Measurements from ENCODE around the gene CT45A6. TPM values are rescaled to one million over a fixed set of nuclear protein-coding genes. Genes with fewer than 3 reads are reported as not detected.
"Not testable (repeated sequence)": the region's sequence is repeated elsewhere in the genome, so short reads cannot be mapped to it uniquely, and the experiment has no call there.

Gene CT45A6
- total and polyA plus RNA-seq, 2 of the 8 experiments (the other 6 are each of a cell fraction or from before 2014, with no cell fraction given): not detected

DNA sequence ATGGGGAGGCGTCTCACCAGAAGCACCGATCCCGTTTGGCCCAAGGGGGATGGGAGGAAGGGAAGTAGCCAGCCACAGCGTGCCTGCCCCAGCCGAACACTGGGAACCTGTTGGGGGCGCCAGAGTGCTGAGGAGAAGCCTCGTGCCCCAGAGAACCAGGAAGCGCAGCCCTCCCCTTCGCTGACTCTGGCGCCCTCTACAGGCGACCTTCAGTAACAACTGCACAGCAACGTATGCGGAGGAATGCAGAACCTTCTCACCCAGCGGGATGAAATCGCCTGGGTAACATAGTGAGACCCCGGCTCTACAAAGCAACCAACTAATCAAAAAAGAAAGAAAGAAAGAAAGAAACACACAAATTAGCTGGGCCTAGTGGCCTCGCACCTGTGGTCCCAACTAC, 34.6 kb upstream of the CT45A6 start, which contains the start of gene CT45A7:
Gene CT45A7, minus strand, starts transcription at position 101 of the 400 bp plus-strand sequence. CDS start 3,747 bp downstream, outside the sequence.
- H4K8ac ChIP-seq (ENCODE audit: extremely low read depth, insufficient read depth, low read length); H3K14ac ChIP-seq (ENCODE audit: insufficient read length); H3K27me3 ChIP-seq (replicated peaks in 1 of 4; ENCODE audit: control insufficient read depth in 3 of 4, extremely low read depth in 1 of 4, insufficient read depth in 3 of 4, low read length in 3 of 4); H3K4me3 ChIP-seq (ENCODE audit: extremely low read depth in 1 of 4, insufficient read depth in 2 of 4, low read depth in 3 of 4, low read length in 4 of 4); H3K9ac ChIP-seq (replicated peaks in 1 of 4; ENCODE audit: extremely low read depth in 1 of 4, low read depth in 3 of 4, low read length in 3 of 4); CTCF ChIA-PET (ENCODE audit: partially characterized antibody); H2BK12ac ChIP-seq (ENCODE audit: low read depth, low read length); H2BK20ac ChIP-seq (ENCODE audit: low read length); H3K23me2 ChIP-seq (ENCODE audit: low read depth, low read length); H3K36me3 ChIP-seq (ENCODE audit: control insufficient read depth in 2 of 4, insufficient read depth in 4 of 4, low read length in 3 of 4); H3K9me3 ChIP-seq (ENCODE audit: insufficient read depth in 2 of 2, low read depth in 1 of 2, low read length in 1 of 2); H2BK120ac ChIP-seq (replicated peaks; ENCODE audit: low read depth, low read length); H4K91ac ChIP-seq (replicated peaks; ENCODE audit: insufficient read length, low read length); H4K20me1 ChIP-seq (replicated peaks in 1 of 2; ENCODE audit: control insufficient read depth in 1 of 2, insufficient read depth in 2 of 2, low read length in 2 of 2); H3K56ac ChIP-seq (replicated peaks; ENCODE audit: insufficient read length, low read depth, low read length); H3K4ac ChIP-seq (replicated peaks; ENCODE audit: insufficient read length, low read depth, low read length); H3K79me1 ChIP-seq (ENCODE audit: low read depth, low read length); H2BK15ac ChIP-seq (ENCODE audit: low read length); POLR2A ChIA-PET (ENCODE audit: partially characterized antibody); H2BK5ac ChIP-seq (ENCODE audit: low read depth, low read length); H3K79me2 ChIP-seq (ENCODE audit: control insufficient read depth in 1 of 2, insufficient read depth in 2 of 2, low read length in 2 of 2); DNase-seq (ENCODE audit: low read depth in 1 of 2, low spot score in 2 of 2); FAIRE-seq; H3K18ac ChIP-seq (ENCODE audit: extremely low read depth, low read length); H3K4me2 ChIP-seq (ENCODE audit: insufficient read depth in 1 of 2, low read depth in 2 of 2, low read length in 2 of 2); H3K4me1 ChIP-seq (replicated peaks in 1 of 4; ENCODE audit: control insufficient read depth in 3 of 4, insufficient read depth in 4 of 4, low read length in 3 of 4); H2AK5ac ChIP-seq (ENCODE audit: low read depth, low read length); H3K23ac ChIP-seq (ENCODE audit: insufficient read length); H3K27ac ChIP-seq (ENCODE audit: low read depth, low read length); H4K5ac ChIP-seq (ENCODE audit: insufficient read length, low read depth, low read length); H2AFZ ChIP-seq (ENCODE audit: low read length): not testable (repeated sequence)
- no CpG with 5 or more reads among the region's 17 CpGs for WGBS, 2 experiments (ENCODE audit: extremely low coverage in 1 of 2, insufficient coverage in 1 of 2, insufficient read length in 1 of 2, insufficient replicate concordance in 2 of 2, low coverage in 1 of 2, low lambda C conversion rate in 2 of 2, missing lambda C conversion rate in 1 of 2)

DNA sequence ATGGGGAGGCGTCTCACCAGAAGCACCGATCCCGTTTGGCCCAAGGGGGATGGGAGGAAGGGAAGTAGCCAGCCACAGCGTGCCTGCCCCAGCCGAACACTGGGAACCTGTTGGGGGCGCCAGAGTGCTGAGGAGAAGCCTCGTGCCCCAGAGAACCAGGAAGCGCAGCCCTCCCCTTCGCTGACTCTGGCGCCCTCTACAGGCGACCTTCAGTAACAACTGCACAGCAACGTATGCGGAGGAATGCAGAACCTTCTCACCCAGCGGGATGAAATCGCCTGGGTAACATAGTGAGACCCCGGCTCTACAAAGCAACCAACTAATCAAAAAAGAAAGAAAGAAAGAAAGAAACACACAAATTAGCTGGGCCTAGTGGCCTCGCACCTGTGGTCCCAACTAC, 17.3 kb upstream of the CT45A6 start, which contains the start of gene CT45A2:
Gene CT45A2, minus strand, starts transcription at position 101 of the 400 bp plus-strand sequence. CDS start 3,747 bp downstream, outside the sequence.
- H2BK12ac ChIP-seq (ENCODE audit: low read depth, low read length); H4K20me1 ChIP-seq (replicated peaks in 1 of 2; ENCODE audit: control insufficient read depth in 1 of 2, insufficient read depth in 2 of 2, low read length in 2 of 2); H4K5ac ChIP-seq (ENCODE audit: insufficient read length, low read depth, low read length); H2AK5ac ChIP-seq (ENCODE audit: low read depth, low read length); H3K79me1 ChIP-seq (ENCODE audit: low read depth, low read length); H2BK15ac ChIP-seq (ENCODE audit: low read length); H3K14ac ChIP-seq (ENCODE audit: insufficient read length); H3K4me2 ChIP-seq (ENCODE audit: insufficient read depth in 1 of 2, low read depth in 2 of 2, low read length in 2 of 2); CTCF ChIA-PET (ENCODE audit: partially characterized antibody); H3K27me3 ChIP-seq (replicated peaks in 1 of 4; ENCODE audit: control insufficient read depth in 3 of 4, extremely low read depth in 1 of 4, insufficient read depth in 3 of 4, low read length in 3 of 4); FAIRE-seq; H4K91ac ChIP-seq (replicated peaks; ENCODE audit: insufficient read length, low read length); H3K4ac ChIP-seq (replicated peaks; ENCODE audit: insufficient read length, low read depth, low read length); H3K56ac ChIP-seq (replicated peaks; ENCODE audit: insufficient read length, low read depth, low read length); H2BK20ac ChIP-seq (ENCODE audit: low read length); H2AFZ ChIP-seq (ENCODE audit: low read length); H3K18ac ChIP-seq (ENCODE audit: extremely low read depth, low read length); H3K27ac ChIP-seq (ENCODE audit: low read depth, low read length); H3K4me3 ChIP-seq (ENCODE audit: extremely low read depth in 1 of 4, insufficient read depth in 2 of 4, low read depth in 3 of 4, low read length in 4 of 4); H3K4me1 ChIP-seq (replicated peaks in 1 of 4; ENCODE audit: control insufficient read depth in 3 of 4, insufficient read depth in 4 of 4, low read length in 3 of 4); DNase-seq (ENCODE audit: low read depth in 1 of 2, low spot score in 2 of 2); H3K9ac ChIP-seq (replicated peaks in 1 of 4; ENCODE audit: extremely low read depth in 1 of 4, low read depth in 3 of 4, low read length in 3 of 4); H3K9me3 ChIP-seq (ENCODE audit: insufficient read depth in 2 of 2, low read depth in 1 of 2, low read length in 1 of 2); H2BK120ac ChIP-seq (replicated peaks; ENCODE audit: low read depth, low read length); H3K23me2 ChIP-seq (ENCODE audit: low read depth, low read length); H2BK5ac ChIP-seq (ENCODE audit: low read depth, low read length); POLR2A ChIA-PET (ENCODE audit: partially characterized antibody); H3K36me3 ChIP-seq (ENCODE audit: control insufficient read depth in 2 of 4, insufficient read depth in 4 of 4, low read length in 3 of 4); H4K8ac ChIP-seq (ENCODE audit: extremely low read depth, insufficient read depth, low read length); H3K23ac ChIP-seq (ENCODE audit: insufficient read length); H3K79me2 ChIP-seq (ENCODE audit: control insufficient read depth in 1 of 2, insufficient read depth in 2 of 2, low read length in 2 of 2): not testable (repeated sequence)
- WGBS, 2 experiments (ENCODE audit: extremely low coverage in 1 of 2, insufficient coverage in 1 of 2, insufficient read length in 1 of 2, insufficient replicate concordance in 2 of 2, low coverage in 1 of 2, low lambda C conversion rate in 2 of 2, missing lambda C conversion rate in 1 of 2): no CpG with 5 or more reads among the region's 17 CpGs

Measured in H1 (cell line).